Measurements from ENCODE around the gene IGF1R. TPM values are rescaled to one million over a fixed set of nuclear protein-coding genes. Genes with fewer than 3 reads are reported as not detected.

The IGF1R gene
- total RNA-seq, 1 donor from 2014 or later = 47.7 TPM

GRCh38 chr15:98873441-98874218 is 225.3 kb downstream of the IGF1R start:
- intact Hi-C loops (cut with DNase I) = no loop called here
- Histone ChIP-seq H3K9me3 (no peaks in the 10 kb centered on the region), H3K27ac (no peak overlapping the region), H3K4me3 (no peak overlapping the region), H3K36me3 (no peaks in the 10 kb centered on the region), H3K27me3 (ENCODE audit: low read depth) (no peaks in the 10 kb centered on the region), H3K4me1 (peaks cover 46% of the 10 kb centered on the region)
- ATAC-seq (peak; percentile 79 to 86), DNase-seq (peak; percentile 61)
- no peak for TF ChIP-seq CTCF (IDR thresholded peaks at IDR 0.05)

- DNase-seq (no peak), ATAC-seq (no peak)
- Histone ChIP-seq H3K36me3 (no peaks in the 10 kb centered on the region), H3K27ac (no peak overlapping the region), H3K9me3 (no peaks in the 10 kb centered on the region), H3K4me1 (peaks cover 46% of the 10 kb centered on the region), H3K4me3 (no peak overlapping the region), H3K27me3 (ENCODE audit: low read depth) (no peaks in the 10 kb centered on the region)
- intact Hi-C loops (cut with DNase I) = no loop called here
- TF ChIP-seq CTCF (IDR thresholded peaks at IDR 0.05) = no peak
Observed at GRCh38 chr15:98874370-98874769, 226.0 kb downstream of the IGF1R start.

DNA sequence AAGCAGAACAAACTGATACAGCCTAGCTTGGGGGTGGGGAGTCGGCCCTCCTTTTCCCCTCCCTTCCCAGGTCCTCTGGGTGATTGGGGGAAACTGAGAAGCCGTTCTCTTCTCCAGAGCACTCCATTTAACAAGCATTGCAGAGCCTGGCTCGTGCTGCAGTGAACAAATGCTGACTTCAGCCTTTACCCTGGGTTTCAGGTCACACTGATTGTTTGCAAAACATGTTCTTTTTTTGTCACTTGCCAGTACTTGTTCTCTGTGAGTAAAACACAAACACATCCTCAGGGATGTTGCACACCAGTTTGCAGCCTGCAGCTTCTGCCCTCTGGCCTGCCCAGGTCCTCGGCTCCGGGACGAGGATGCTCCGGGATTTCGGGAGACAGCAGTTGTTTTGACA is 226.4 kb downstream of the IGF1R start:
- TF ChIP-seq CTCF (IDR thresholded peaks at IDR 0.05) = no peak
- no peaks in the 10 kb centered on the region for H3K36me3 ChIP-seq
- H3K4me1 ChIP-seq = peaks cover 46% of the 10 kb centered on the region
- no peak overlapping the region for H3K4me3 ChIP-seq
- H3K9me3 ChIP-seq = no peaks in the 10 kb centered on the region
- intact Hi-C loops (cut with DNase I) = no loop called here
- no peaks in the 10 kb centered on the region for H3K27me3 ChIP-seq (ENCODE audit: low read depth)
- no peak overlapping the region for H3K27ac ChIP-seq
- DNase-seq (no peak), ATAC-seq (peak in 1 of 2 donors; percentile 20)

DNA sequence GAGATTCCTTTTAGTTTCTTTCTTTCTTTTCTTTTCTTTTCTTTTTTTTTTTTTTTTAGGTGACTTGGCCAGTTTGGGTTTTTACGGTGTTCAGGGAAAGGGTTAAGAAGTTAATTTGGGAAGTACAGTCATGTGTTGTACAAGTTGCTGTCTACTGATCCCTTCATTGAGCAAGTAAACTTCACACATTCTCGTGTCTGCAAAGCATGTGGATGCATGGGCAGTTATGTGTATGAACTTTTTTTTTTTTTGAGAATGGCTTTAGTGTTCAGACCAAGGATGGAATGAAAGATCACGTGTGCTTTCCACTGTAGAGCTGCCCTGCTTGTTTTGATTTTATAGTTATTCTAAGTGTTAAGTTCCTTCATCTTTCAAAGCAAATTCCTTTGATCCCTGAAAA is 227.0 kb downstream of the IGF1R start:
- no peak for TF ChIP-seq CTCF (IDR thresholded peaks at IDR 0.05)
- no peaks in the 10 kb centered on the region for H3K27me3 ChIP-seq (ENCODE audit: low read depth)
- H3K36me3 ChIP-seq = no peaks in the 10 kb centered on the region
- H3K9me3 ChIP-seq = no peaks in the 10 kb centered on the region
- no peak for DNase-seq
- H3K4me1 ChIP-seq = peaks cover 46% of the 10 kb centered on the region
- intact Hi-C loops (cut with DNase I) = no loop called here
- no peak overlapping the region for H3K27ac ChIP-seq
- no peak overlapping the region for H3K4me3 ChIP-seq
- ATAC-seq = no peak

DNA sequence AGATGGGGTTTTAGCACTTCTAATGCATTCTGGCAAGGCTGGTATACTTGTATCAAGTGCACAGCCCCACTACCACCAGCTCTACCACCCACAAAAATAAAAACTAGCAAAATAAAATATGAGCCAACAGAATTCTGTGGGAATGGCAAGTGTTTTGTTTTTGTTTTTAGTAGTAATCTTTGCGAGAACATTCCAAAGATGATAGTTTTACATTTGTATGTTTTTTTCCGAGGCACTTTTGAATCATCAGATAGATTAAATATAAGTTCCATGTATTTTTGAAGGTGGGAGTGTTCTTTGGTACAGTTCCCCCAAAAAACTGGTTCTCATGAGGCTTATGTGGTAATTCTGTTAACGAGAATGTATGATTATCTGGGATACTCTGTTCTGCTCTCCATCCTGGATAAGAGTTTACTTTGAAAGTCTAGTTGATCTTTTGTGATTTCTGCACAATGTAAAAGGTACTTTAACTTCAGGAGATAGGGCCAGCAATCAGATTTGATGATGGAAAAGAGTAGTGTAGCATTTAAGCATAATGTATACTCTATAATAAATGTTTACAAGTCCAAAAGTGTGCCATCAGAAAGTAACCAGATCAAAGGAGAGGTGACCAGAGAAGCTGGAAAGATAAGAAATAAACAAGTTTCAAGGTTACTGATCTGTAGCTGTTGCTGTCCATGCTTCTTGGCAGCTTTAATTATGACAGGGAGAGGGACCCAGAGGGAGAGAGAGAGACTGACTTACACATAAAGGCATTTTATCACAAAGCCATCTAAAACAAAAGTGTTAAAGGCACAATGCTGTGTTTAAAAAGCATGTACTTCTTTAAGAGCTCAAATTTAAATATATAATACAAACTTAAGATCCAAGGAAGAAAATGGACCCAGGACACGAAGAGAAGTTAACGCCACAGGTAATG is 228.4 kb downstream of the IGF1R start:
- Histone ChIP-seq H3K4me3 (no peak overlapping the region), H3K9me3 (no peaks in the 10 kb centered on the region), H3K4me1 (peaks cover 52% of the 10 kb centered on the region), H3K36me3 (no peaks in the 10 kb centered on the region), H3K27ac (no peak overlapping the region), H3K27me3 (ENCODE audit: low read depth) (no peaks in the 10 kb centered on the region)
- no peak for TF ChIP-seq CTCF (IDR thresholded peaks at IDR 0.05)
- intact Hi-C loops (cut with DNase I) = no loop called here
- DNase-seq = no peak
- no peak for ATAC-seq
